Peyer's patch (tissue), 4 donors: ENCODE results near the gene ZNF248. TPM values are rescaled to one million over a fixed set of nuclear protein-coding genes. Genes with fewer than 3 reads are reported as not detected.

ENCODE experiments used
- DNase-seq, 3 donors: peaks; one replicate each; pipeline ENCODE4 v3.0.0-alpha.2; 2017 to 2019
- H3K27ac ChIP-seq, 4 donors: fragments of 200-600 bp; sonication (generic); one replicate each; pipeline ENCODE4 v1.5.1; 2016 to 2019
- H3K27me3 ChIP-seq, 2 donors: fragments of 200-600 bp; sonication (generic); one replicate each; pipeline ENCODE4 v1.5.1; 2019
- H3K36me3 ChIP-seq, 3 donors: fragments of 200-600 bp; sonication (generic); one replicate each; pipeline ENCODE4 v1.5.1; 2016 to 2019
- H3K4me1 ChIP-seq, 4 donors: fragments of 200-600 bp; sonication (generic); one replicate each; pipeline ENCODE4 v1.5.1; 2016 to 2019
- H3K4me3 ChIP-seq, 4 donors: fragments of 200-600 bp; sonication (generic); 1 replicate in 3 of 4; 2 replicates in 1 of 4; pipeline ENCODE4 v1.5.1; 2016 to 2019; ENCODE audit warnings: mild to moderate bottlenecking in 1 of 4
- H3K9me3 ChIP-seq, 4 donors: fragments of 200-600 bp; sonication (generic); one replicate each; pipeline ENCODE4 v1.5.1; 2016 to 2019; ENCODE audit warnings: mild to moderate bottlenecking in 1 of 4
- CTCF ChIP-seq, 6 experiments: fragments of 450-650 bp in 4 of 6; fragments of 200-600 bp in 2 of 6; sonication (generic) in 1 of 6; IDR thresholded peaks; one replicate each; pipeline ENCODE4 v1.5.1; 2017 to 2019; ENCODE audit warnings: antibody characterized with exemption in 6 of 6, mild to moderate bottlenecking in 3 of 6, moderate library complexity in 1 of 6
- POLR2A ChIP-seq, 2 donors: fragments of 450-650 bp; IDR thresholded peaks; one replicate each; pipeline ENCODE4 v1.5.1; 2017; ENCODE audit warnings: antibody characterized with exemption in 2 of 2, mild to moderate bottlenecking in 2 of 2, moderate library complexity in 2 of 2
- total RNA-seq, 4 donors: library from RNA; depleted of rRNA; stranded (reverse); fragments of >200 nt; gene quantifications; one replicate each; pipeline ENCODE4 v1.1.0, GENCODE V29; 2016

The ZNF248 gene
- total RNA-seq, 4 donors from 2014 or later, result 11.6 to 31.4 (median 13.9) TPM

GRCh38 chr10:37854626-37855025, 2.8 kb downstream of the ZNF248 start:
- no peak overlapping the region for H3K4me3 ChIP-seq
- TF ChIP-seq POLR2A (IDR thresholded peaks at IDR 0.05) (no peak), CTCF (IDR thresholded peaks at IDR 0.05) (no peak)
- no peaks in the 10 kb centered on the region for H3K27me3 ChIP-seq
- no peak overlapping the region for H3K27ac ChIP-seq
- no peaks in the 10 kb centered on the region for H3K9me3 ChIP-seq
- H3K4me1 ChIP-seq, result peaks cover 0 to 22% (median 1%) of the 10 kb centered on the region in 4 donors
- no peak for DNase-seq
- H3K36me3 ChIP-seq, result peaks cover 0 to 10% (median 0%) of the 10 kb centered on the region in 3 donors

- TF ChIP-seq CTCF (IDR thresholded peaks at IDR 0.05) (no peak), POLR2A (IDR thresholded peaks at IDR 0.05) (no peak)
- DNase-seq, result no peak
- peaks cover 0 to 3% (median 0%) of the 10 kb centered on the region in 4 donors for H3K9me3 ChIP-seq
- H3K4me1 ChIP-seq, result no peaks in the 10 kb centered on the region
- no peak overlapping the region for H3K4me3 ChIP-seq
- H3K27ac ChIP-seq, result no peak overlapping the region
- peaks cover 0 to 6% (median 0%) of the 10 kb centered on the region in 3 donors for H3K36me3 ChIP-seq
- no peaks in the 10 kb centered on the region for H3K27me3 ChIP-seq
These were observed 12.8 kb downstream of the ZNF248 start for GRCh38 chr10:37844644-37845043.

- Histone ChIP-seq H3K9me3 (peaks cover 0 to 9% (median 0%) of the 10 kb centered on the region in 4 donors), H3K4me1 (no peaks in the 10 kb centered on the region), H3K4me3 (no peak overlapping the region), H3K27me3 (no peaks in the 10 kb centered on the region), H3K27ac (no peak overlapping the region), H3K36me3 (peaks cover 0 to 37% (median 4%) of the 10 kb centered on the region in 3 donors)
- DNase-seq, result no peak
- TF ChIP-seq CTCF (IDR thresholded peaks at IDR 0.05), result no peak
- no peak for TF ChIP-seq POLR2A (IDR thresholded peaks at IDR 0.05)
These were observed 18.2 kb downstream of the ZNF248 start for GRCh38 chr10:37839243-37839642.

- H3K4me1 ChIP-seq, result no peaks in the 10 kb centered on the region
- DNase-seq, result no peak
- H3K27me3 ChIP-seq, result no peaks in the 10 kb centered on the region
- H3K9me3 ChIP-seq, result peaks cover 0 to 44% (median 4%) of the 10 kb centered on the region in 4 donors
- no peak overlapping the region for H3K4me3 ChIP-seq
- H3K27ac ChIP-seq, result no peak overlapping the region
- TF ChIP-seq CTCF (IDR thresholded peaks at IDR 0.05) (no peak), POLR2A (IDR thresholded peaks at IDR 0.05) (no peak)
- H3K36me3 ChIP-seq, result peaks cover 0 to 90% (median 11%) of the 10 kb centered on the region in 3 donors
These were observed 25.7 kb downstream of the ZNF248 start for GRCh38 chr10:37831495-37832333.

- TF ChIP-seq CTCF (IDR thresholded peaks at IDR 0.05) (no peak), POLR2A (IDR thresholded peaks at IDR 0.05) (no peak)
- DNase-seq, result no peak
- Histone ChIP-seq H3K4me3 (no peak overlapping the region), H3K27me3 (no peaks in the 10 kb centered on the region), H3K9me3 (peaks cover 0 to 25% (median 2%) of the 10 kb centered on the region in 4 donors), H3K27ac (no peak overlapping the region), H3K36me3 (peaks cover 0 to 44% (median 2%) of the 10 kb centered on the region in 3 donors), H3K4me1 (no peaks in the 10 kb centered on the region)
These were observed 30.6 kb downstream of the ZNF248 start for GRCh38 chr10:37826806-37827205.
